Skin epidermis (tissue), 12 donors: Measurements from ENCODE around the gene TXNDC15.
"Not testable (repeated sequence)": the region's sequence is repeated elsewhere in the genome, so short reads cannot be mapped to it uniquely, and the experiment has no call there.

Source experiments
- H3K27ac ChIP-seq, 21 experiments: fragments of 200-600 bp; sonication (generic) in 11 of 21; one replicate each; pipeline ENCODE4 v1.5.0; 2020; ENCODE audit warnings: mild to moderate bottlenecking in 3 of 21, inconsistent platforms in 2 of 21, moderate library complexity in 2 of 21
- H3K4me3 ChIP-seq, 7 experiments: fragments of 200-600 bp; sonication (generic) in 2 of 7; one replicate each; pipeline ENCODE4 v1.5.0; 2020; ENCODE audit warnings: inconsistent platforms in 2 of 7, mild to moderate bottlenecking in 2 of 7, moderate library complexity in 1 of 7

Gene TXNDC15

GRCh38 chr5:134873987-134874830 lies at the start of gene TXNDC15:
Gene TXNDC15, plus strand, starts transcription at chr5:134874371. Its CDS starts 57 bp downstream, at chr5:134874428.
- H3K27ac ChIP-seq, result peak within 1 kb of the TSS; percentile 54 to 98 (median 94)
- H3K4me3 ChIP-seq, result peak within 1 kb of the TSS; percentile 62 to 97 (median 84)

GRCh38 chr5:134824681-134825080 lies 49.5 kb upstream of the TXNDC15 start:
- Histone ChIP-seq H3K4me3 (no peak overlapping the region), H3K27ac (no peak overlapping the region)

- no peak overlapping the region for H3K4me3 ChIP-seq
- H3K27ac ChIP-seq, result no peak overlapping the region
Observed at GRCh38 chr5:134825212-134825611, 49.0 kb upstream of the TXNDC15 start.

GRCh38 chr5:134833340-134834032 lies 40.7 kb upstream of the TXNDC15 start:
- Histone ChIP-seq H3K27ac (no peak overlapping the region), H3K4me3 (no peak overlapping the region)

GRCh38 chr5:134835623-134836022 lies 38.5 kb upstream of the TXNDC15 start:
- Histone ChIP-seq H3K4me3 (no peak overlapping the region), H3K27ac (no peak overlapping the region)

GRCh38 chr5:134837530-134838181 lies 36.5 kb upstream of the TXNDC15 start:
- no peak overlapping the region for H3K27ac ChIP-seq

GRCh38 chr5:134838361-134838760 lies 35.8 kb upstream of the TXNDC15 start:
- H3K27ac ChIP-seq, H3K4me3 ChIP-seq: not testable (repeated sequence)

More at GRCh38 chr5:134837530-134838181, 36.5 kb upstream of the TXNDC15 start:
- H3K4me3 ChIP-seq, result no peak overlapping the region

GRCh38 chr5:134840811-134841210 lies 33.4 kb upstream of the TXNDC15 start:
- Histone ChIP-seq H3K27ac (no peak overlapping the region), H3K4me3 (no peak overlapping the region)

- no peak overlapping the region for H3K4me3 ChIP-seq
- H3K27ac ChIP-seq, result peak overlapping the region in 3 of 21 experiments; percentile 93 to 99 (median 97)
Observed at GRCh38 chr5:134844252-134844651, 29.9 kb upstream of the TXNDC15 start.

GRCh38 chr5:134845335-134845851 lies 28.8 kb upstream of the TXNDC15 start:
- Histone ChIP-seq H3K4me3 (peak overlapping the region in 6 of 7 experiments; percentile 63 to 92 (median 80)), H3K27ac (peak overlapping the region in 20 of 21 experiments; percentile 90 to 99 (median 97))

- peak within 1 kb of the TSS; percentile 63 to 92 (median 83) for H3K4me3 ChIP-seq
Observed at GRCh38 chr5:134845852-134846640, 28.1 kb upstream of the TXNDC15 start, which contains the start of gene C5orf24. Gene C5orf24, plus strand, starts transcription at chr5:134845968. Its CDS starts 8,933 bp downstream, at chr5:134854901.

GRCh38 chr5:134846641-134846960 lies 27.6 kb upstream of the TXNDC15 start:
- Histone ChIP-seq H3K27ac (peak overlapping the region; percentile 79 to 99 (median 97)), H3K4me3 (peak overlapping the region; percentile 63 to 92 (median 83))

More at GRCh38 chr5:134845852-134846640, 28.1 kb upstream of the TXNDC15 start, which contains the start of gene C5orf24:
- peak within 1 kb of the TSS; percentile 79 to 99 (median 97) for H3K27ac ChIP-seq

GRCh38 chr5:134849434-134849933 lies 24.7 kb upstream of the TXNDC15 start:
- not testable (repeated sequence) for H3K4me3 ChIP-seq, H3K27ac ChIP-seq

- Histone ChIP-seq H3K27ac (no peak overlapping the region), H3K4me3 (no peak overlapping the region)
Observed at GRCh38 chr5:134851307-134851923, 22.8 kb upstream of the TXNDC15 start.

GRCh38 chr5:134856465-134856864 lies 17.7 kb upstream of the TXNDC15 start:
- not testable (repeated sequence) for H3K27ac ChIP-seq, H3K4me3 ChIP-seq

GRCh38 chr5:134857401-134857800 lies 16.8 kb upstream of the TXNDC15 start:
- no peak overlapping the region for H3K27ac ChIP-seq
- H3K4me3 ChIP-seq, result no peak overlapping the region

GRCh38 chr5:134864707-134865106 lies 9.5 kb upstream of the TXNDC15 start:
- H3K4me3 ChIP-seq, result no peak overlapping the region
- H3K27ac ChIP-seq, result no peak overlapping the region

GRCh38 chr5:134873494-134873893 lies 677 bp upstream of the TXNDC15 start:
- Histone ChIP-seq H3K27ac (peak overlapping the region in 19 of 21 experiments; percentile 73 to 98 (median 96)), H3K4me3 (peak overlapping the region in 4 of 7 experiments; percentile 62 to 97 (median 81))
